GM10248 (cell line): ENCODE data around the gene AKAP13.
A peak's percentile ranks its signal among the peaks of the same experiment; 100 is the strongest.
"Not testable (repeated sequence)": the region's sequence is repeated elsewhere in the genome, so short reads cannot be mapped to it uniquely, and the experiment has no call there.

Experiments
- CTCF ChIA-PET: fragments of 300-600 bp; sonication (Branson Sonifier 250); formaldehyde crosslinking; extraction: SDS; loops from one replicate; lab custom pipeline; 2021; ENCODE audit warnings: antibody characterized with exemption; lab: Yijun Ruan, JAX
- POLR2A ChIA-PET: fragments of 350-650 bp; sonication (Branson Sonifier 250); formaldehyde crosslinking; extraction: SDS; loops from one replicate; lab custom pipeline; 2020; ENCODE audit warnings: antibody characterized with exemption; lab: Yijun Ruan, JAX
- DNase-seq: peaks from one replicate; pipeline ENCODE4 v3.0.0; 2012; ENCODE audit errors: extremely low spot score
- TF ChIP-seq, protein P1 (sequence below): IDR thresholded peaks from 2 replicates; pipeline ENCODE4 v1.5.1; 2012; ENCODE audit warnings: mild to moderate bottlenecking, low read depth; ENCODE audit errors: extremely low read depth, missing control alignments, control extremely low read depth

Gene AKAP13

GRCh38 chr15:85792912-85793590 is 412.6 kb downstream of the AKAP13 start:
- ChIA-PET POLR2A (no interaction called here), CTCF (no interaction called here)
- TF ChIP-seq, protein P1, sequence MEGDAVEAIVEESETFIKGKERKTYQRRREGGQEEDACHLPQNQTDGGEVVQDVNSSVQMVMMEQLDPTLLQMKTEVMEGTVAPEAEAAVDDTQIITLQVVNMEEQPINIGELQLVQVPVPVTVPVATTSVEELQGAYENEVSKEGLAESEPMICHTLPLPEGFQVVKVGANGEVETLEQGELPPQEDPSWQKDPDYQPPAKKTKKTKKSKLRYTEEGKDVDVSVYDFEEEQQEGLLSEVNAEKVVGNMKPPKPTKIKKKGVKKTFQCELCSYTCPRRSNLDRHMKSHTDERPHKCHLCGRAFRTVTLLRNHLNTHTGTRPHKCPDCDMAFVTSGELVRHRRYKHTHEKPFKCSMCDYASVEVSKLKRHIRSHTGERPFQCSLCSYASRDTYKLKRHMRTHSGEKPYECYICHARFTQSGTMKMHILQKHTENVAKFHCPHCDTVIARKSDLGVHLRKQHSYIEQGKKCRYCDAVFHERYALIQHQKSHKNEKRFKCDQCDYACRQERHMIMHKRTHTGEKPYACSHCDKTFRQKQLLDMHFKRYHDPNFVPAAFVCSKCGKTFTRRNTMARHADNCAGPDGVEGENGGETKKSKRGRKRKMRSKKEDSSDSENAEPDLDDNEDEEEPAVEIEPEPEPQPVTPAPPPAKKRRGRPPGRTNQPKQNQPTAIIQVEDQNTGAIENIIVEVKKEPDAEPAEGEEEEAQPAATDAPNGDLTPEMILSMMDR, result no peak
- no peak for DNase-seq

- POLR2A ChIA-PET, result no interaction called here
Measured at GRCh38 chr15:85793641-85794597, 413.5 kb downstream of the AKAP13 start.

GRCh38 chr15:85794598-85795336 is 414.4 kb downstream of the AKAP13 start, which contains the start of gene KLHL25:
Gene KLHL25, minus strand, starts transcription at chr15:85794925. Its CDS starts 25,115 bp downstream, at chr15:85769810.
- CTCF ChIA-PET, result no interaction called here
- peak; percentile 99 for DNase-seq
- TF ChIP-seq, protein P1, result no peak
- POLR2A ChIA-PET, result no interaction called here

More at GRCh38 chr15:85793641-85794597, 413.5 kb downstream of the AKAP13 start:
- no peak for DNase-seq
- TF ChIP-seq, protein P1, result no peak
- CTCF ChIA-PET, result no interaction called here

GRCh38 chr15:85795337-85796305 is 415.2 kb downstream of the AKAP13 start:
- ChIA-PET POLR2A (no interaction called here), CTCF (interaction anchor here (1.6 to 1.7 kb wide), 2 partner anchors 23 to 45 kb away, joined by 5 read pairs; no protein-coding TSS in a partner anchor)
- DNase-seq, result no peak
- TF ChIP-seq, protein P1, result no peak

DNA sequence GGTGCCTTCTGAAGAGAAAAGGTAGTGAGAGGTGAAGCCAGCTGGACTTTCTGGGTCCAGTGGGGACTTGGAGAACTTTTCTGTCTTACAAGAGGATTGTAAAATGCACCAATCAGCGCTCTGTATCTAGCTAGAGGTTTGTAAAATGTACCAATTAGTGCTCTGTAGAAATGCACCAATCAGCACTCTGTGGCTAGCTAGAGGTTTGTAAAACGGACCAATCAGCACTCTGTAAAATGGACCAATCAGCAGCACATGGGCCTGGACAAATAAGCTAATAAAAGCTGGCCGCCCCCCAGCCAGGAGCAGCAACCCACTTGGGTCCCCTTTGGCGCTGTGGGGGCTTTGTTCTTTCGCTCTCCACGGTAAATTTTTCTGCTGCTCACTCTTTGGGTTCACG is 416.0 kb downstream of the AKAP13 start:
- POLR2A ChIA-PET, DNase-seq: not testable (repeated sequence)
- CTCF ChIA-PET, result interaction anchor here (0.9 to 1.7 kb wide), 4 partner anchors 8 to 67 kb away, joined by 3 to 8 read pairs (median 5); no protein-coding TSS in a partner anchor
